ENCODE results near the gene FUZ. TPM values are rescaled to one million over a fixed set of nuclear protein-coding genes. Genes with fewer than 3 reads are reported as not detected.

The FUZ gene
- total RNA-seq, 4 donors from 2014 or later: 4.1 to 13.8 (median 12.3) TPM

- H3K4me1 ChIP-seq: no peaks in the 10 kb centered on the region
- DNase-seq: no peak
- H3K4me3 ChIP-seq: no peak overlapping the region
- TF ChIP-seq CTCF (IDR thresholded peaks at IDR 0.05) (no peak), POLR2A (IDR thresholded peaks at IDR 0.05) (no peak)
- no peak overlapping the region for H3K27ac ChIP-seq
- H3K27me3 ChIP-seq: no peaks in the 10 kb centered on the region
- H3K9me3 ChIP-seq: no peaks in the 10 kb centered on the region
- peaks cover 0 to 64% (median 0%) of the 10 kb centered on the region in 3 donors for H3K36me3 ChIP-seq
Observed at GRCh38 chr19:49787746-49788145, 25.3 kb downstream of the FUZ start.

- no peak for DNase-seq
- no peak overlapping the region for H3K4me3 ChIP-seq
- H3K36me3 ChIP-seq: peaks cover 0 to 63% (median 0%) of the 10 kb centered on the region in 3 donors
- no peak overlapping the region for H3K27ac ChIP-seq
- H3K9me3 ChIP-seq: no peaks in the 10 kb centered on the region
- H3K27me3 ChIP-seq: no peaks in the 10 kb centered on the region
- H3K4me1 ChIP-seq: no peaks in the 10 kb centered on the region
- TF ChIP-seq POLR2A (IDR thresholded peaks at IDR 0.05) (no peak), CTCF (IDR thresholded peaks at IDR 0.05) (no peak)
Observed at GRCh38 chr19:49786376-49786820, 26.7 kb downstream of the FUZ start.

- Histone ChIP-seq H3K9me3 (no peaks in the 10 kb centered on the region), H3K36me3 (peaks cover 0 to 39% (median 0%) of the 10 kb centered on the region in 3 donors), H3K27me3 (no peaks in the 10 kb centered on the region), H3K4me1 (peaks cover 0 to 4% (median 0%) of the 10 kb centered on the region in 4 donors), H3K4me3 (no peak overlapping the region), H3K27ac (no peak overlapping the region)
- TF ChIP-seq CTCF (IDR thresholded peaks at IDR 0.05): no peak
- TF ChIP-seq POLR2A (IDR thresholded peaks at IDR 0.05): no peak
- DNase-seq: no peak
Observed at GRCh38 chr19:49782515-49782914, 30.6 kb downstream of the FUZ start.

GRCh38 chr19:49781394-49781793, 31.7 kb downstream of the FUZ start:
- Histone ChIP-seq H3K36me3 (peaks cover 0 to 39% (median 0%) of the 10 kb centered on the region in 3 donors), H3K27ac (no peak overlapping the region), H3K27me3 (no peaks in the 10 kb centered on the region), H3K4me3 (no peak overlapping the region), H3K9me3 (no peaks in the 10 kb centered on the region), H3K4me1 (peaks cover 0 to 4% (median 0%) of the 10 kb centered on the region in 4 donors)
- DNase-seq: no peak
- no peak for TF ChIP-seq CTCF (IDR thresholded peaks at IDR 0.05)
- no peak for TF ChIP-seq POLR2A (IDR thresholded peaks at IDR 0.05)

GRCh38 chr19:49780861-49781260, 32.2 kb downstream of the FUZ start:
- Histone ChIP-seq H3K9me3 (no peaks in the 10 kb centered on the region), H3K36me3 (peaks cover 0 to 44% (median 0%) of the 10 kb centered on the region in 3 donors), H3K27ac (no peak overlapping the region), H3K27me3 (no peaks in the 10 kb centered on the region), H3K4me1 (peaks cover 0 to 4% (median 0%) of the 10 kb centered on the region in 4 donors), H3K4me3 (no peak overlapping the region)
- TF ChIP-seq CTCF (IDR thresholded peaks at IDR 0.05) (no peak), POLR2A (IDR thresholded peaks at IDR 0.05) (no peak)
- no peak for DNase-seq
